ENCODE data around the gene JKAMP. TPM values are rescaled to one million over a fixed set of nuclear protein-coding genes. Genes with fewer than 3 reads are reported as not detected.

The JKAMP gene
- total RNA-seq, 1 experiment from 2014 or later: 46.5 TPM

GRCh38 chr14:59481871-59482540 is 2.3 kb upstream of the JKAMP start:
- peak overlapping the region; percentile 96 for H3K4me2 ChIP-seq (ENCODE audit: low read length)
- ATAC-seq (no peak), DNase-seq (ENCODE audit: low read depth, low spot score) (no peak)
- H3K4me3 ChIP-seq (replicated peaks in 1 of 2; ENCODE audit: low read depth in 1 of 2, low read length in 2 of 2): peak overlapping the region; percentile 81 to 93
- H3K9ac ChIP-seq (ENCODE audit: low read length): peak overlapping the region; percentile 90
- H3K9me3 ChIP-seq (ENCODE audit: control insufficient read depth in 1 of 2, insufficient read depth in 1 of 2, low read depth in 1 of 2, low read length in 2 of 2): no peaks in the 10 kb centered on the region
- H3K27ac ChIP-seq (ENCODE audit: low read depth, low read length): peak overlapping the region; percentile 87; the same call in 1 of the 2 replicates
- peaks cover 13 to 33% of the 10 kb centered on the region in 2 experiments for H3K4me1 ChIP-seq (ENCODE audit: control insufficient read depth in 1 of 2, insufficient read depth in 2 of 2, low read length in 2 of 2)
- H3K36me3 ChIP-seq (ENCODE audit: control insufficient read depth in 1 of 2, insufficient read depth in 2 of 2, low read length in 2 of 2): peaks cover 2 to 5% of the 10 kb centered on the region in 2 experiments; a peak in 2 of 4 replicates
- POLR2A ChIA-PET: no interaction called here
- no peaks in the 10 kb centered on the region for H3K9me2 ChIP-seq (ENCODE audit: insufficient read depth)
- intact Hi-C loops (cut with micrococcal nuclease): no loop called here
- TF ChIP-seq EZH2phosphoT487 (IDR thresholded peaks at IDR 0.05; ENCODE audit: borderline replicate concordance): no peak
- TF ChIP-seq SIN3A (IDR thresholded peaks at IDR 0.05; ENCODE audit: low read depth): no peak
- TF ChIP-seq MAX (IDR thresholded peaks at IDR 0.05): no peak
- TF ChIP-seq CEBPB (IDR thresholded peaks at IDR 0.05; ENCODE audit: low read depth): no peak
- no peak for TF ChIP-seq CBX3 (IDR thresholded peaks at IDR 0.05; ENCODE audit: low read depth)
- TF ChIP-seq ELF1 (IDR thresholded peaks at IDR 0.05; ENCODE audit: borderline replicate concordance, low read depth): no peak
- no peak for TF ChIP-seq TCF7L2 (IDR thresholded peaks at IDR 0.05; ENCODE audit: borderline replicate concordance, extremely low read depth, insufficient read depth, insufficient read length)
- no peak for TF ChIP-seq POLR2A (IDR thresholded peaks at IDR 0.05; ENCODE audit: borderline replicate concordance, extremely low read depth, insufficient read depth, insufficient read length)
- no peak for TF ChIP-seq JUND (IDR thresholded peaks at IDR 0.05)
- TF ChIP-seq CTCF (IDR thresholded peaks at IDR 0.05 in 2 of 3, conservative IDR thresholded peaks at IDR 0.05 in 1 of 3; ENCODE audit: borderline replicate concordance in 1 of 3, insufficient read depth in 1 of 3, low read depth in 2 of 3, low read length in 2 of 3): no peak
- no peak for TF ChIP-seq RAD21 (IDR thresholded peaks at IDR 0.05; ENCODE audit: low read depth)
- no peak for TF ChIP-seq ATF3 (IDR thresholded peaks at IDR 0.05)
- TF ChIP-seq POLR2AphosphoS5 (IDR thresholded peaks at IDR 0.05; ENCODE audit: low read depth, low read length): no peak
- TF ChIP-seq SP1 (IDR thresholded peaks at IDR 0.05; ENCODE audit: low read depth): no peak
- TF ChIP-seq ZNF274 (IDR thresholded peaks at IDR 0.05; ENCODE audit: low read depth, low read length): no peak
- no peak for TF ChIP-seq ZFX (IDR thresholded peaks at IDR 0.05)
- H2AFZ ChIP-seq (ENCODE audit: low read depth, low read length, poor library complexity, severe bottlenecking): no peak overlapping the region
- RAD21 ChIA-PET (ENCODE audit: low non-redundant PET in 1 of 2, low total read pairs in 2 of 2, uncharacterized antibody in 2 of 2, unreplicated experiment in 2 of 2): no interaction called here
- no peaks in the 10 kb centered on the region for H3K27me3 ChIP-seq (ENCODE audit: insufficient read depth, low read length)
- H4K20me1 ChIP-seq (ENCODE audit: insufficient read depth): no peaks in the 10 kb centered on the region
- no TSS peak for BruUV-seq (replicated peaks)
- CTCF ChIA-PET: interaction anchor here (1.2 kb wide), 1 partner anchor 30 kb away, joined by 4 read pairs; no protein-coding TSS in a partner anchor
- H3K79me2 ChIP-seq (ENCODE audit: insufficient read depth, low read length): peaks cover 59% of the 10 kb centered on the region

All from HCT116 (cell line).